NCI-H510A (cell line): ENCODE results near the gene PPP1R12C.
A peak's percentile ranks its signal among the peaks of the same experiment; 100 is the strongest.
"Not testable (repeated sequence)": the region's sequence is repeated elsewhere in the genome, so short reads cannot be mapped to it uniquely, and the experiment has no call there.

Experiments
- DNase-seq: peaks from one replicate; lab custom pipeline; 2025; lab: John Stamatoyannopoulos, UW

Gene PPP1R12C

DNA sequence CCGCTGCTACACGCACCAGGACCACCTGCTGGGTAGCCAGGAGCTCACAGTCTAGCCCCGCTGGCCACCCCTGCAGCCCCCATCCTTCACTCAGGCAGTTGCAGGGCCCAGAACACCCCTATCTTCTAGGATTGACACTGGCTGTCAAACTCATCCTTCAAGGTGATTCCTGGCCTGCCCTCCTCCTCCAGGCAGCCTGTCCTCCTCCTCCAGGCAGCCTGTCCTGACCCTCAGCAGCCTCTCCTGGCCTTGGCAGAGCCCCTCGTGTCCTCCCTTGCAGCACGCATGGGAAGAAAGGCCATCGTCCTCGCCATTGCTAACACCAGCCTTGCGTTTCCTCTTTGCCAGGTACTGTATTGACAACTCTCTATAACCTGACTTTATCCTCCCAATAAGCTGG is 45.5 kb downstream of the PPP1R12C start:
- DNase-seq: no peak

- DNase-seq: no peak
These were observed 46.3 kb downstream of the PPP1R12C start for GRCh38 chr19:55071129-55071502.

- no peak for DNase-seq
These were observed 46.8 kb downstream of the PPP1R12C start for GRCh38 chr19:55070466-55071128.

DNA sequence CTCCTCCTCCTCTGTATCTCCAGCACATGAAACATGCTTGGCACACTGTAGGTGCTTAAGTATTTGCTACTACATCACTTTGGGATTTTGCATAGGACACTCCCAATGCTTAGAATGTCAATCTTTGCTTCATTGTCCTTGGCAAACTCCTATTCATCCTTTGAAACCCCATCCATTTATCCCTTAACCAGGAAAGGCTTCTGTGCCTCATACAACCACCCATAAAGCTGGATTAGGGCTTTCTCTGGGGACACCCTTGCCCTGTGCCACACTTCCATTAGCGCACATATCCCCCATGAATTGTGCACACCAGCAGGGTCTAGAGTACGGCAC is 47.6 kb downstream of the PPP1R12C start:
- DNase-seq: no peak

DNA sequence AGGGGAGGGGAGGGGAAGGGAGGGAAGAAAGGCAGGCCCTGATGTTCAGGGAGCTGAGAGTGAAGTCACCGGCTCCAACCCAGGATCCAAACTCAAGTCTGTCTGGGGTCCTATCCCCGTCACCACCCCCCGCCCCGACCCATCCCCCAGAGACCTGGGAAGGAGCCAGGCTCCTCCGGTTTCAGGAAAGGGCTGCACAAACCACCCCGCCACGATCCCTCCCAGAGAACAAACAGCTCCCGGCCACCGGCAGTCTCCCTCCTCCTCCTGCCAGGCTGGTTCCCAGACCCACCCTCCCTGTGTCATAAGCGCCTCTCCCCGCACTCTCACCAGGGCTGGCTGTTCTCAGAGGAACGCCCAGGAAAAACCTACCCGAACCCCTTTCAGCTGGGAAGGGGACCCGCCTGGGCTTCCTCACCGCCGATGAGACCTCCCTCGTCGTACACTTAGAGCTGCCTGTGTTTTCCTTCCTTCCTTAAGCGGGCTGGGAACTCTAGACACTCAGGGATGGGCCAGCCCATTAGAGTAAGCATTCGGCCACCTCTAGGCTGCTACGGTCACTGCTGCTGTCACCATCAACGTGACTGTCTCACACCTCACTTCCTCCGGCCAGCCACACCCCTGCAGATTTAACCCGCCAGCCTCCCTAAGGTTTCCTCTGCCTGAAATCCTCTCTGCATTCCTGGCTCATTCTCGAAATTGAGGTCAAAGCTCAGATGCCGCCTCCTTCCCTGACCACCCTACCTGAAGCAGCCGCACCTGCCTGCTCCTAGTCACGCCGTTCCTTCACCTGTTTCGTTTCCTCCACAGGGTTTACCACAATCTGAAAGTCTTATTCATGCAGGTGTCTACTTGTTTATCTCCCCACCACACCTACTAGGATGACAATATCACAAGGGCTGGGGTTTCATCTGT is 48.2 kb downstream of the PPP1R12C start:
- DNase-seq: no peak

- no peak for DNase-seq
These were observed 49.6 kb downstream of the PPP1R12C start for GRCh38 chr19:55067869-55068268.

DNA sequence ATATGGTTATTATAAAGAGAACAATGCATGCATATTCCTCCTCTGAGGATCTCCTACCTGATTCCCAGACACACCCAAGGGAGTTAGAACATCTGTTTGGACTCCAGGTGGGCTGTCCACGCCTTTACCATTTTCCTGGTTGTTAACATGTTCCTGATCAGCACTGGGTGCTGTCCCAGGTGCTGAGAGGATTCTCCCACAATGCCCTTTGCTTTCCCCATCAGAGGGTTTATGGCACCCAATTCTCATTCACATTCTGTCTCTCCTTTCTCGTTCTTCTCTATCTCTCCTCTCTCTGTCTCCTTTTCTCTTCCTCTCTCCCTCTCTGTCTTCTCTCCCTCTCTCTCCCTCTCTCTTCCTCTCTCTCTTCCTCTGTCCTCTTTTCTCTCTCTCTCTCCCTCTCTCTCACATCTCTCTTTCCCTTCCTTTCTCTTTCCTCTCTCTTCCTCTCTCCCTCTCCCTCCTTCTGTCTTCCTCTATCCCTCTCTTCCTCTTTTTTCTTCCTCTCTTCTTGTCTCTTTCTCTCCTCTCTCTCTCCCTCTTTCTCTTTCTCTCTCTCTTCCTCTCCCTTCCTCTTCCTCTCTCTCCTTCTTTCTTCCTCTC is 51.2 kb downstream of the PPP1R12C start:
- DNase-seq: no peak

DNA sequence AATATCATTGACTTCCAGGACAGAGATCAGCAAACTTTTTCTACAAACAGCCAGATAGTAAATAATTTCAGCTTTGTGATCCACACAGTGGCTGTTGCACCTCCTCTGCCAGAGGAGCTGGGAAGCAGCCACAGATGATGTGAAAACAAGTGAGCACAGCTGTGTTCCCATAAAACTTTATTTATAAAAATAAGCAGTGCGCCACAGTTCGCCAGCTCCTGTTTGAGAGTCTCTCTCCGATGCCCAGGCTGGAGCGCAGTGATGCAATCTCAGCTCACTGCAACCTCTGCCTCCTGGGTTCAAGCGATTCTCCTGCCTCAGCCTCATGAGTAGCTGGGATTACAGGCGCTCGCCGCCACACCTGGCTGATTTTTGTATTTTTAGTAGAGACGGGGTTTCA is 51.9 kb downstream of the PPP1R12C start:
- not testable (repeated sequence) for DNase-seq

- no peak for DNase-seq
These were observed 54.0 kb downstream of the PPP1R12C start for GRCh38 chr19:55063492-55063843.

DNA sequence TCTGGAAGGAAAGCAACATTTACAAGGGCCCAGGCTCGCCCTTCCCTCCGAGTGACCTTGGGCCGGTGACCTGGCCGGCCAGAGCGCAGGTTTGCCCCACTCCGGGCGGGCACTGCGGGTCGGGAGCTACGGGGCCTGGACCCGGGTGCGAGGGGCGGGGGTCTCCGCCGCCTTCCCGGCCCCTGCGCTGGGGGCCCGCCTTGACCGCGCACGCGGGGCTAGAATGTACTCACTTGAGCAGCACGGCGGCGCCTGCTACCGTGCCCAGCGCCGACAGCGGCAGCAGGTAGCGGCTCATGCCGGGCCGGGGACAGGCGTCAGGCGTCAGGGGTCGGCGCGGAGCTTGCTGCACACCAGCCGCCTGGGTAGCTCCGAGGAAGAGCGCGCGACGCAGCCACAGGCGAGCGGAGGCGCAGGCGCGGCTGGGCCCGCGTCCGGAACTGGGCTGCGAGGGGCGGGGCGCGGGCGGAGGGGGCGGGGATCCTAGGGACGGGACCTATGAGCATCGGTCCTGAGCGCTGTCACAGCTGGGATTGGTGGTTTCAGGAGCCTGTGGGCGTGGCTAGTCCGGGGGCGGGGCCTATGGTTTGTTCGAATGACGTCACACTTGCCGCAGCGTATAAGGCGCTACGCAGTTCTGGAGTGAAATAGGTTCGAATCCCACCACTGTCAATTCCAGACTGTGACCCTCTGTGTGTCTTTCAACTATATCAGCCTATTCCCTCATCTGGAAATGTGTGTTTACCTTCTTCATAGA is 54.5 kb downstream of the PPP1R12C start, which contains the start of gene RDH13:
Gene RDH13 (minus strand): TSS at position 414 of the 757 bp plus-strand sequence. CDS start 116 bp downstream, at position 298.
- peak; percentile 32 for DNase-seq

GRCh38 chr19:55060287-55060686 is 57.1 kb downstream of the PPP1R12C start:
- DNase-seq: not testable (repeated sequence)

- DNase-seq: no peak
These were observed 58.4 kb downstream of the PPP1R12C start for GRCh38 chr19:55058781-55059610.

- DNase-seq: no peak
These were observed 60.6 kb downstream of the PPP1R12C start for GRCh38 chr19:55056827-55057226.

DNA sequence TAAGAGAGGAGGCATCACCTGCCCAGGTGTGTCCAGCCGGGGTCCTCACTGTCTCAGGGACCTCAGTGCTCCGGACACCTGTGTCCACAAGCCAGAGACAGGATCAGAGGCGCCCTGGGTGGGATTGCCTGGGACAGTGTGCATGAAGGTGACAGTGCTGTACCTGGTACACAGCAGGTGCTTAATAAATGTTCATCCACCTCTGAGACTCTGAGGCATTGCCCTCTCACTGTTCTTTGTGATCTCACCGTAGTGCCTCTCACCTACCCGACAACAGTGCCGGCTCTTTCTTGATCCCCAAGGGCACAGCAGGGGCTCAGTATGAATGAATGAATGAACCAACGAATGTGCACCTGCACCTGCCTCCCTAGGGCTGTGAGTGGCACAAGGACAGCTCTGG is 63.7 kb downstream of the PPP1R12C start:
- DNase-seq: no peak

DNA sequence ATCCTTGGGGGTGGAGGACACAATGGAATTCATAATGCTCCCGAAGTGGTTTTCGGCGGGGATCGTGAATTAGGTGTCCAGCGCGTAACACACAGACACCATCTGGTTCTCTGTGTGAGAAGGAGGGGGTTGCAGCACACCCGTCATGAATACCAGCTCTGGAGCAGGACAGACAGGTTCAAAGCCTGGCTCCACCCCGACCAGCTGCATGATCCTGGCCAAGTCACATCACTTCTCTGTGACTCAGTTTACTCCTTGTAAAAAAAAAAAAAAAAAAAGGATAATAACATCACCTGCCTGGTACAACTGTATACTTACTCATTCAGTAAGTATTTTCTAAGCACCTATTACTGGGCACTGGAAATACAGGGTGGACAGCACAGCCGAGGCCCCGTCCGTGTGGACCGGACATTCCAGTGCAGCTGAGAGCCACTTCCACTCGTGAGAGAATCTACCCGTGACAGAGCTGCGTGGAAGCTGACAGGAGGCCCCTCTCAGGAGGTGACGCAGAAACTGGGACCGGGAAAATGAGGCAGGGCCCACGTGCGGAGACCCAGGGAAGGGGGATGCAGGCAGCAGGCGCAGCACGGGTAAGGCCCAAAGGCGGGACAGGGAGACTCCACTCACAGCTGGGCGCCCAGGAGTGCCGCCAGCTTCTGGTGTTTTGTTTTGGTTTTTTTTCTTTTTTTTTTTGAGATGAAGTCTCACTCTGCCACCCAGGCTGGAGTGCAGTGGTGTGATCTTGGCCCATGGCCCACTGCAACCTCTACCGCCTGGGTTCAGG is 66.5 kb downstream of the PPP1R12C start:
- DNase-seq: no peak

- no peak for DNase-seq
These were observed 69.0 kb downstream of the PPP1R12C start for GRCh38 chr19:55048446-55048845.

- DNase-seq: no peak
These were observed 69.5 kb downstream of the PPP1R12C start for GRCh38 chr19:55047951-55048350.

DNA sequence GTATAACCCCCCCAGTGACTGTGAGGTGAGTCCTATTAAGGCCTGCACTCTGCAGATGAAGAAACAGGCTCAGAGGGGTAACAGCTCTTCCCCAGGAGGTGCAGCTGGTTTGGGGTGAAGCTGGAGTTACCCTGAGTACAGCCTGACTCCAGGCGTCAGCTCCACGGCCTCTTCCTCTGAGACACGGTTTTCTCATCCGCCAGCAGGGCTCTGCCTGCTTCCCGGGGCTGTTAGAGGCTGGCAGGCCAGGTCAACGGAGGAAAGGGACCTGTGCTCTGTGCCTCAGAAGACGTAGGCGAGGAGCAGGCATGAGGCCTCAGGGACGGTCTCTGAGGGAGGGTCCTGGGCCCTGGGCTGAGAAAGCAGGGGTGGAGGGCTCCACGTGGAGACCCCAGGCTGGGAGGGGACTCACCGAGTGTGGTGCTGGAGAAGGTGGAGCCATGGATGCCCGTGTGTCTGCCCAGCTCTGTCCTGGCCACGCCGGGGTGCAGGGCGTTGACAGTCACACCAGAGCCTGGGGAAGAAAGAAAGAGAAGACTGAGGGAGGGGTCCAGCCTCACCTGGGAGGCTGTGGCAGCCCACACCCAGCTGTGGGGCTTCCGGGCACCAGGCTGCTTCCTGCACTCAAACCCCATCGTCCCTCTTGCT is 70.3 kb downstream of the PPP1R12C start:
- no peak for DNase-seq

DNA sequence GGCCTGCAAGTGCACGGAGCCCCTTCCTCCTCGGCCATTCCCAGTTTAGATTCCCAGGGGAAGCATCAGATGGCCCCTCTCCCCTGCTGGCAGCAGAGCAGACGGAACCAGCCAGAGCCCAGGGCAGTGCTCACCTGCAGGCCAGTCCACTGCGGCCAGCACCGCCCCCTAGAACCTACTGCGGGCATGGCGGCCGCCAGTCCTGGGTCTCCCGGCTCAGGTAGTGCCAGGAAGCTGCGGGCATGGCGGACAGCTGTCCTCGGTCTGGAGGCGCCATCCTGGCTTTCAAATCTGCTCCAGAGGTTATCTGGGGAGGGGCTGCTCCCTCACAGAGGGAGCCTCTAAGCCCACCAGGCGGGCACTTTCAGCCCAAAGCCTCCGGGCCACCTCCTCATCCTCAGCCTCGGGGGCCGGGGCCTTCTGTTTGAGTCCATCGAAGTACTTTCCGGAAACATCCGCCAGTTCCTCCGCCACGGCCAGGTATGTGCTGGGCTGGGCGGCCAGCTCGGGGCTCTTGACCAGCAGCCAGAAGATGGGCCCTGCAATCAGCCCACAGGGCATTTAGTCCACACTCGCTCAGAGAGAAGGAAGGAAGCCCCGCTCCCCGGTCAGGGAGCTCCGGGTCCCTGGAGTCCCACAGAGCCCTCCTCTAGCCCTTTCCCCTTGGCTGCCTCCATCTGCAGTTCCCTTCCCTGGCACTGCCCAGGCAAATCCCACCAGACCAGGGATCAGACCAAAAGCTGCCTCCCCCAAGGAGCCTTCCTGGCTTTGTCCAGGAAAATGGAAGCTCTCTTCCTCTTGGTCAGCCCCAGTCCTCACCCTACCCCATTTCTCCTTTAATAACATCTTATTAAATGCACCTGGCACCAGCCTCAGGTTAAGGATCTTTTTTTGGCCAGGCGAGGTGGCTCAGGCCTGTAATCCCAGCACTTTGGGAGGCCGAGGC is 72.4 kb downstream of the PPP1R12C start:
- no peak for DNase-seq
